GM12892 (cell line): ENCODE data around the gene EPHB3.

Experiments
- POLR2A ChIP-seq: IDR thresholded peaks from 2 replicates; pipeline ENCODE4 v1.6.1; 2011; ENCODE audit warnings: low read depth, low read length, control low read depth
- POLR2AphosphoS5 ChIP-seq: IDR thresholded peaks from 2 replicates; pipeline ENCODE4 v1.6.1; 2011; ENCODE audit warnings: low read depth, low read length, control low read depth
- TAF1 ChIP-seq: IDR thresholded peaks from 2 replicates; pipeline ENCODE4 v1.6.1; 2011; ENCODE audit warnings: low read depth, mild to moderate bottlenecking, control low read depth, low read length, borderline replicate concordance

DNA sequence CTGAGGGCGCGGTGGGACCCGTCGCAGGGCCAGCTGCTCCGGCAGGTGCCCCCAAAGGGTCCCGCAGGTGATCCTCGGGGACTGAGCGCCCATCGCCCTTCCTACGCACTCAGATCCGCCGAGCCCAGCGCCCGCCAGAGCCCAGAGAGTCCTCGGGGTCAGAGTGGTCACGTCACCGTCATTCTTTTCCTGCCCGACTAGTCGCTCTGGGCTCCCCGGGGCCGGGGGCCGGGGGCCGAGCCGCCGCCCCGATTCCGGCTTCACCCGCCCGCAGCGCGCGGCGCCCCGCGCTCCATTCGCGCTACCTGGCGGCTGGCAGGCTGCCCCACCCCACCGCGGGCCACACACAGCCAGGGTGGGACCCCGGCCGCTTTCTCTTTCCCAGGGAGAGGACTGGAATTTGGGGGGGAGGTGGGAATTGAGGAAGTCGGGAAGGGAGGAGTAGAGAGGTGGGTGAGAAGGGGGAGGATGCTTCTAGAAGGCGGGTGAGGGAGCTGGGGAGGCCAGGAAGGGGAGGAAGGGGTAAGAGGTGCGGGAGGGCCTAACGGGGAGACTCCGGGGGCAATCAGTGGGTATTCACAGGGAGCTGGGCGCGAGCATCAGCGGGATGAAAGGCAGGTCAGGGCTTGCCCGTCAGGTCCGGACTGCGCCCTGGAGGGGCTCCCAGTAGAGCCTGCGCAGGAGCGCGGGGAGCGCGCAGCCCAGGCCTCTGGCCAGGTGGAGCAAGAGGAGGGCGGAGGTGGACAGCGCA is 36.1 kb upstream of the EPHB3 start:
- no peak for TF ChIP-seq POLR2AphosphoS5
- TF ChIP-seq POLR2A = no peak
- no peak for TF ChIP-seq TAF1
